HL-60/S4 (cell line): ENCODE measurements around the gene LHX5.

Experiments
- in situ Hi-C: fragments of 300-500 bp; cut with MboI; formaldehyde crosslinking; loops from 2 replicates; pipeline ENCODE4 v1.14.3; 2022; ENCODE audit warnings: low sequenced_read_pairs

LHX5 gene

DNA sequence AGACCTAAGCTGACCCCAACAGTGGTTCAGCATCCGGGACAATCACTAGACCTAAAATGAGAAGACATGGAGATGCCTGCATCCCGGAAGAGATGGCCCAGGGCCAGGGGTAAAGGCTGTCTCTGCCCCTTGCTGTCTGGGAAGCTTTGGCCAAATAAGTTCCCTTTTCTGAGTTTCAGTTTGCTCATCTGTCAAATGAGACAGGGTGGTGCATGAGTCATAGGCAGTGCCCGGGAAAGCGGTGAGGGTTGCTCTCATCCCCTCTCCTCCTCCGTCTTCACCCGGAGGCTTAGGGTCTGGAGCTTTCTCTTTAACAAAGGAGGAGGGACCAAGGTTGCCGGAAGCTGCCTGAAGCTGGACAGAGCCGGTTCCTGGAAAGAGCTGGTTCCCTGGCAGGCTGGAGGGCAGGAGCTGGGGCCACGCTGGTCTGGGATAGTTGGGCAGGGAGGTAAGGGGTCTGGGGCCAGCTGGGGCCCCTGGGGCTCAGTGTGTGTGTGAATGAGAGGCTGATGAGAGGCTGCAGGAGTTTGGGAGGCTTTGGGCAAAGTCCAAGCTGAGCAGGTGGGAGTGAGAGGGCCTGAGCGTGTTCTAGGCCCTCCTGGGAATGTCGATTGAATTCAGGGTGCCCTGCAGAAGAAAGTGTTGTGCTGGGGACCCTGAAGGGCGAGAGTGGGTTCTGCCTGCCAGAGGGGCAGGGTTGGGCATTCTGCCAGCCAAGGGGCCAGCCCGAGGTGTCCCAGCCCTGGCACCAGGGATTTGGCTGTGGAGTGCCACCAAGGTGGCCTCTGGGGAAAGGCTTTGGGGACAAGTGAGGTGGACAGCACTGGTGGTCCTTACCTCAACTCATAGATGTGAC, 49.4 kb downstream of the LHX5 start, which contains the start of gene SDSL:
SDSL (plus strand) TSS at position 351 of the 856 bp plus-strand sequence. CDS start 5,603 bp downstream, outside the sequence.
- in situ Hi-C loops, result no loop called here

DNA sequence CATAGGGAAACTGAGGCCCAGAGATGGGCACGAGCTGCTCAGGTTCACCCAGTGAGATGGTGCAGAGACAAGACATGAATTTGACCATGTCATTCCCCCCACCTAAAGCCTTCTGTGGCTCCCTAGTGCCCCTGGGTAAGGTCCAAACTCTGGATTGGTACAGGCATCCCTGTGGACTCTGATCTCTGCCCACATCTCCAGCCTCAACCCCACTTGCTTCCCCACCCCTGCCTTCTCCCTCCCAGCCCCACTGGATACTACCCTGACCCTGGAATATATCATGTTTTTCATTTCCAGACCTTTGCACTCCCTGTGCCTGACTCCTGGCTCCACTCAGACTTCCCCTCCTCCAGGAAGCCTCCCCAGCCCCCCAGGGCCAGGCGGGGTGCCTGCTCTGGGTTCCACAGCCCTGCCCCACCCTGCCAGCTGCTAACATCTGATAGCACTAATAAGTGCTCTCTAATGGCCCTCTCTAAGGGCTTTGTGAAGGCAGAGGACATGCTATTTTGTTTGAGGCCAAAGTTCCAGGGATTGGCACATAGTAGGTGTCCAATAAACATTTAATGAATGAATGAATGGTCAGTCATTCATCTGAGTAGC, 50.6 kb downstream of the LHX5 start:
- in situ Hi-C loops, result no loop called here

DNA sequence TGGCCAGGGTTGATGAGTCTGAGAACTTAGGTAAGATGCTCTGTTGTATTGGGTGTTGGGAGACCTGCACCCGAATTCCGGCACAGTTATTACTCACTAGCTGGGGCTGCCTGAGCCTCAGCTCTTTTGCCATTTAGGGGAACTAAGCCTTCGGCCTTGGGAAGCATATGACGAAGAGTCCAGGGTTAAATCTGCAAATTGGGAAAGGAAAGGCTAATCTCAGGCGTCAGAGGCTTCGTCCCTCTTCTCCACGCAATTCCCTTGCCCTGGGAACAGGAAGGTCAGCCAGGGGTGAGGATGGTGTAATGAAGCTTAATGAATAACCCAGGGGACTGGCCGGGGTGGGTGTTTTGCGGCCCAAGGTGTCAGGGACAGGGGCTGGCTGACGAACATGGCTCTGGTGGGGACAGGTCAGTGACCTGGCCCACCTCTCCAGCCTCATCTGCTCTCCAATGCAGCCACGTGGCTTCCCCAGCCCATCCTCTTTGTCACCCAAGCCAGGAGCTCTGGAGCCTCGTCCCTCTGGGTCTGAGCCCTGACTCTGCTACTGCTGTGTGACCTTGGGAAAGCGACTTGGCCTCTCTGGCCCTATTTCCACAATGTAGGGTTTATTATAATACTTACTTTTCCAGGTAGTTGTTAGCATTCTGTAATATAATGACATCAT, 53.3 kb downstream of the LHX5 start:
- in situ Hi-C loops, result loop anchor here (10.0 kb wide), 1 partner anchor 214 kb away; no protein-coding TSS in a partner anchor

DNA sequence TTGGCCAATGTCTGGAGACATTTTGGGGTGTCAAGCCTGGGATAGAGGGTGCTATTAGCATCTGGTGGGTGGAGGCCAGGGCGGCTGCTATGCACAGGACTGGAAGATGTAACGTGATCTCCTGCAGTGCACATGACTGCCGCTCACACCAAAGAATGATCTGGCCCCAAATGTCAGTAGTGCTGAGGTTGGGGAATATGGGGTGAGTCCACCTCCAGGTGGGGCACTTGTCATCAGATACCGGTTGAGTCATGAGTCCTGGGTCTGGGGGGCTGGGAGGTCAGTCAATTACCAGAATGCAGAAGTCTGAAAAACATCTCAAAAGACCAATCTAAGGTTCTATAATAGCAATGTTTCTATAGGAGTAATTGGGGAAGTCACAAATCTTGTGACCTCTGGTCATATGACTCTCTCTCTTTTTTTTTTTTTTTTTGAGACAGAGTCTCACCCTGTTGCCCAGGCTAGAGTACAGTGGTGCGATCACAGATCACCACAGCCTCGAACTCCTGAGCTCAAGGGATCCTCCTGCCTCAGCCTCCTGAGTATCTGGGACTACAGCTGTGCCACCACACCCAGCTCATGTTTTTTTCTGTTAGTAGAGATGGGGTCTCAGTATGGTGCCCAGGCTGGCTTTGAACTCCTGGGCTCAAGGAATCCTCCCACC, 55.4 kb downstream of the LHX5 start:
- in situ Hi-C loops, result loop anchor here (10.0 kb wide), 1 partner anchor 211 kb away; no protein-coding TSS in a partner anchor

DNA sequence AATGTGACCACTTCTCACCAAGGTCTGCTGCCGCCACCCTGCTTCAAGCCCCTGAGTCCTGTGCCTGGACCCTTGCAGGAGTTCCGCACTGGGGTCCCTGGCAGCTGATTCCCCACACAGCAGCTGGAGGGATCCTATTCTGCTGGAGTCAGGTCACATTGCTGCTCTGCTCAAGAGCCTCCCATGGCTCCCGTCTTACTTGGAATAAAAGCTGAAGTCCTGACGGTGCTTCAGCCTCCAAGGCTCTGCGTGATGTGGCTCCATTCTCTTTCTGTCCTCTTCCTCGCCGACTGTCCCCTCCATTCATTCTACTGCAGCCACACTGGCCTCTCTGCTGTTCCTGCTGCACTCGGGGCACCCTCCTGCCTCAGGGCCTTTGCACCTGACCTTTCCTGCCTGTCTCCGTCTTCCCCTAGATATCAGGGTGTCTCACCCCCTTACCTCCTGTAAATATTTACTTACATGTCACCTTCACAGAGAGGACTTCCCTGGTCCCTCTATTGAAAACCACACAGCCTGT, 57.1 kb downstream of the LHX5 start:
- in situ Hi-C loops, result loop anchor here (10.0 kb wide), 1 partner anchor 210 kb away; no protein-coding TSS in a partner anchor

DNA sequence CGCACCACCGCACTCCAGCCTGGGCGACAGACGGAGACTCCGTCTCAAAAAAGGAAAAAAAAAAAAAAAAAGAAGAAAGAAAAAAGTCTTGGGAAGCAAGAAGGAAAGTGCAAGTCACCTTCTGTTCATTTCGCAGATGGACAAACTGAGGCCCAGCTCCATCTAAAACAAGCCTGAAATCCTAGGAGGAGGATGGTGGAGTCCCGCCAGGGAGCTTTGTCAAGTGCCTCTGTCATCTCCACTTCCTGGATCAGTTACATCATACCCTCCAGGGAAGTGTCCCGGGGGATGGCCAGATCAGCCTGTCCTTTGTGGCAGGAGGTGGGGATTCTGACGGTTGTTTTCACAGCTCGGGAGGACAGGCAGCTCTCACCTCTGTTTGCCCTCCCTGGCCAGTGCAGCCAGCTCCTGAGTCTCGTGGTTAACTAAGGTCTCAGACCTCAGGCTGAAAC, 58.2 kb downstream of the LHX5 start:
- in situ Hi-C loops, result loop anchor here (10.0 kb wide), 1 partner anchor 209 kb away; no protein-coding TSS in a partner anchor
